HG03108 (cell line): ENCODE results near the gene HGFAC.

Source experiments
- ATAC-seq: cut with Tn5 transposase; IDR thresholded peaks from one replicate; pipeline ENCODE4 v1.9.1; 2021; ENCODE audit warnings: moderate library complexity; ENCODE audit not compliant: unreplicated experiment

Gene HGFAC

DNA sequence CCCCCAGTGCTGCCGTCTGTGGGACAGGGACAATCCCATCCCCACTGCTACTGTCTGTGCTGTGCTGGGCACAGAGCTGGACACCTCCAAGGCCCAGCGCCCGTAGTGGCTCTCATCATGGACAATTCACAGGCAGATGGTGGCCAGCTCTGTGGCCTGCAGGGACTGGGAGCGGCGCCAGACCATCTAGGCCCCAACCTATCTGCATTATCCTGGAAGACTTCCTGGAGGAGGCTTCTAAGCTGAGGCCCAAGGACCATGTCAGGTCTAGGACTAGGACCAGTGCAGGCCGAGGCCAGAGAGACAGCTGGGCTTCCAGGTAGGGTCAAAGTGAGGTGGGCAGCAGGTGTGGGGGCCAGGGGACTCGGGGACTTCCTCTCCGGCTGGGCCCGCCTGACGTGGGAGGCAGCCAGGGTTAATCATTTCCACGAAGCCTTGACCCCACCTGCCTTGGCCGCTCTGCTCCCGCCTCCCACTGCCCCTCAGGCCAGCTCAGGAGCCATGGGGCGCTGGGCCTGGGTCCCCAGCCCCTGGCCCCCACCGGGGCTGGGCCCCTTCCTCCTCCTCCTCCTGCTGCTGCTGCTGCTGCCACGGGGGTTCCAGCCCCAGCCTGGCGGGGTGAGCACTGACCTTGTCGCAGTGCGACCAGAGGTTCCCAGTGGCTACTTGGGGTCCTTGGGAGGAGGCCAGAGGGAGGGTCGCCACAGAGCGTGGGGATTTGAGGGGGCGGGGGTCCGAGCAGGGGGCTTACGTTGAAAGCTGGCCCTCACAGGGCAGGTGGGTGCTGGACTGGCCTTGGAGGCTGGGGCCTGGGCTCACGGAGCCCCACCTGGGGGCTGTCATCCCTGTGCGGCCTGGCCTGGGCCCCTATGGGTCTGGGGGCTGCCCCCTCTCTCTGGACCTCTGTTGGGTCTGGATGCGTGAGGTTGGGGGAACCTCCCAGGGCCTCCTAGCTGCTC, at the start of gene HGFAC:
Gene HGFAC (plus strand): TSS at position 468 of the 959 bp plus-strand sequence. CDS start 34 bp downstream, at position 502.
- no peak for ATAC-seq

GRCh38 chr4:3392321-3392720, 49.4 kb upstream of the HGFAC start:
- no peak for ATAC-seq

DNA sequence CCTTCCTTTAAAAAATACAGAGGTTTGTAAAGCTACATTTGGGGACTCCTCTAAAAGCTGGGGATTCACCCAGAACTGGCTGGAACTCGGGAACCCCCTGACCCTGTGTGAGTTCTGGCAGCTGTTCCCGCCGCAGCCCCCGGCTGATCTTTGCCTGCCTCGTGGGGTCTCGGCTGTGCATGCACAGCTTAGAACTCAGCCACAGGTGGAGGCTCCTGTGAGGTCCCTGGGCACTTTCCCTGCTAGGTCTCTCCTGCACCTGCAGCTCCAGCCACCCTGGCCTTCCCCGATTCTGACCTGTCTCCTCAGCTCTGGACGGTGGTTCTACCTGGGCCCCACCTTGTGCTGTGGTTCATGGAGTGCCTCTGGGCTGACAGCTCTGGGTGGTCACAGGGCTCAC, 48.6 kb upstream of the HGFAC start:
- no peak for ATAC-seq

DNA sequence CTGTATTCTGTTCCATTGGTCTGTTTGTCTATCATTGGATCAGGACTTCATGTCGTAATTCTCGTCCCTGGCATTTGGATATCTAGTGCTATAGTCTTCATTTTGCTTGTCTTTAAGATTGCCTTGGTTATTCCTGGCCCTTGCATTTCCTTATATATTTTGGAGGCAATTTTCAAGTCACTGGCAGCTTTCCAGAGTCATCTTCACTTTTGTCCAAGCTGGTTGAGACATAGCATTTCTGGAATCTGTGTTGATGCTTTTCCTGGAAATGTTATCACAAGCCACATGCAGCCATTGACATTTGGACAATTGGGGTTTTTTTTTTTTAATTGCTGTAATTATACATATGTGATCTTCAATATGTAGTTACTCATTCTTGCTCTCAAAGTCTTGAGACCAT, 45.2 kb upstream of the HGFAC start:
- no peak for ATAC-seq

- no peak for ATAC-seq
These were observed 44.6 kb upstream of the HGFAC start for GRCh38 chr4:3397128-3397527.

DNA sequence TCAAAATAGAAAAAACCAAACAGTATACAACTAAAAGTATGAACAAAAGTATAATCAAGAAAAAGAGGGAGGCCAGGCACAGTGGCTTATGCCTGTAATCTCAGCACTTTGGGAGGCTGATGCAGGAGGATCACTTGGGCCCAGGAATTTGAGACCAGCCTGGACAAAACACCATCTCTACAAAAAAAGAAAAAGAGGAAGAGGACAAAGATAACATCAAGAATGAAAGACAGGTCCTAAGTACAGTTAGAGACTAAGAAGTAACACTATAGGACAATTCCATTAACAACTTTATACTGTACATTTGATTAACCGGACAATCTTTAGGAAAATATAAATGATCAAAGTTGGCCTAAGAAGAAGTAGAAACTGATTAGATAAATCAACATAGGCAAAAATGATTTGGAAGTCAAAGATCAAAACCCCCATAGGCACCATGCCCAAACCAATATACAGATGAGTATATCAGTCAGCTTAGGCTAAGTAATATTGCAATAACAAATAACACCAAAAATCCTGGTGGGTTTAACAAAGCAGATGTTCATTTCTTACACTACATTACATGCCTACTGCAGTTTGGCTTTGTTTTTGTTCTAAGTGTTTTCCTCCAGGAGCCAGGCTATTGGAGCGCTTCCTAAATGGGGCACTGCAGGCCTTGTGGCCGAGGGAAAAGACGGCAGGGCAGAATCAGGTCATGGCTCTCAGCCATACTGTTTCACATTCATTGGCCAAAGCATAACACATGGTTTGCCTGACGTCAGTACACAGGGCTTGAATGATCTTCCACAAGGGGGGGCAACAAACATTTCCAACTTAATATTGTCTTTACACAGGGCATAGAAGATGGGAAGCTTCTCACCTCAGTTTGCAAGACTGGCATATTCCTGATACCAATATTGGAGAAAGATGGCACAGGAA, 42.2 kb upstream of the HGFAC start:
- no peak for ATAC-seq

GRCh38 chr4:3401436-3402171, 40.2 kb upstream of the HGFAC start:
- no peak for ATAC-seq

DNA sequence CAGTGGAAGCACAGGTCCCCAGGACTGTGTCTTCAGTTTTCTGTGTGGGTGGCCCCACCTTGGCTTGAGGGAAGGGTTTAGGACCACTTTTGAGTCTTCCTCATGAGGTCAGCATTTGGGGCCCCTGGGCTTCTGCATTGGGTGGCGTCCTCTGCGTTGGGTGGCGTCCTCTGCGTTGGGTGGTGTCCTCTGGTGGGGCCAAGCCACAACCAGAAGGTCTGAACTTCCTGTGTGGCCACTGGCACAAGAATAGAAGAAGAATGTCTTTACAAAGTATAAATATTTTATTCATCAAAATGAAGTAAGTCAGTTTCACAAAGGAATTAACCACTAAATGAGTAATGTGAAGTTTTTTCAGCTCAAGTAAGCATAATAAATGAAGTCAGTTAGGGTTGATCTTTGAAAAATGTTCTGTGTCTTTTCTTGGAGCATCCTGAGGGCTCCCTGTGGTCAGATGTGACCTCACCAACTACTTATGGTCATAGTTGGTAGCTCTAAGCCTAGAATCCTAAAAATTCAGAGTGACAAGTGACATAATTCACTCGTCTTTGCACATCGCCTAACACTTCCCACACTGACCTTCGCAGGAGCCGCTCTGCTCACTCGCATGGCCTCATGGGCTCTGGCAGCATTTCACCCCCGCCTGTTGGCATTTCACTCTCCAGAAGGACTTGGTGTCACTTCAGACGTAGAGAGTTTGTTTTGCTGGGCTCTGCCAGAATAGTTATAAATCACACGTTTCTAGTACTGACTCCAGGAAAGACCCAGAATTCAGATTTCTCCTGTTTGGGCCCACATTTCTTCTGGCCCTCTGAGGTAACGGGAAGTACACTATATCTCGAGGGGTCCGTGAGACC, 39.0 kb upstream of the HGFAC start:
- ATAC-seq, result no peak

DNA sequence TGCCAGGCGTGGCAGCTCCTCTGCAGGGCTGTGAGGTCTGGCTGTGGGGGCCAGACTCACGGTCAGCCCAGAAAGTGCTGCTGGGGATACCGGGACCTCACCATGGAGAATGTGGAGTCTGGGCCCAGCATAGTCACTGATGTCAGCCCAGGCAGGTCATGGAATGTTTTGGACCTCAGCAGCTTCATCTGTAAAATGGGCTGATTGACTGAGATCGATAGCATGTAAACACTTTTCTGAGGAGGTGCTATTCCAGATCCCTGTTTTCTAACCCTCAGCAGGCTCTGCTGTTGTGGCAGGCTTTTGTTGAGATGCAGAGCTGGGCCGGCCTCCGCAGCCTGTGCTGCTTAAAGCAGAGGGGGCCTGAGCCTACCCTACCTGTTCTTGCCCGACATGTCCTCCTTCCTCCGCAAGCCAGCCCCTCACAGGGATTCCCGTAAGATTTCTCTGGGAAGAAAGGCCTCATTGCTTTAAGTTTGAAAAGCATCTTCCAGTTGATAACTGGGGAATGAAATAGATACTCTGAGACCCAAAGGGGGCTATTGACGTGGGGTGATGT, 38.3 kb upstream of the HGFAC start:
- ATAC-seq, result no peak

DNA sequence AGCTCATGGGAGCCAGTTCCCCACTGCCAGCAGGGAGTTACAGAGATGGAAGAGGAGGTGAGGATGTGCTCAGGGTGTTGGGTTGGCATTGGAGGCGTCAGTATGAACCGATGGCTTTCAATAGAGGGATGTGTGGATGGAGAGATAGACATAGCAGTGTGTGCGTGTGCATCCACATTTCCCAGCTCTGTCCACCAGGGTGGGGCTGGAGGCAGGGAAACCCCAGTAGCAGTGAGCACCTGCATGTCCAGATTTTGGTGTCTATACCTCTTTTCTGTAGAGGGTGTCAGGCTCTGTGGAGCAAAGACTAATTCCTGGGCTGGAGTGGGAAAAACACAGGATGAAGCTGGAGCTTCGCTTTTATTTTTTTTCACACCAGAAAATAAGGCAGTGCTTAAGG, 37.2 kb upstream of the HGFAC start:
- no peak for ATAC-seq

GRCh38 chr4:3405176-3405575, 36.6 kb upstream of the HGFAC start:
- ATAC-seq, result no peak

GRCh38 chr4:3406021-3406420, 35.7 kb upstream of the HGFAC start:
- no peak for ATAC-seq

GRCh38 chr4:3406431-3406830, 35.3 kb upstream of the HGFAC start:
- ATAC-seq, result no peak

DNA sequence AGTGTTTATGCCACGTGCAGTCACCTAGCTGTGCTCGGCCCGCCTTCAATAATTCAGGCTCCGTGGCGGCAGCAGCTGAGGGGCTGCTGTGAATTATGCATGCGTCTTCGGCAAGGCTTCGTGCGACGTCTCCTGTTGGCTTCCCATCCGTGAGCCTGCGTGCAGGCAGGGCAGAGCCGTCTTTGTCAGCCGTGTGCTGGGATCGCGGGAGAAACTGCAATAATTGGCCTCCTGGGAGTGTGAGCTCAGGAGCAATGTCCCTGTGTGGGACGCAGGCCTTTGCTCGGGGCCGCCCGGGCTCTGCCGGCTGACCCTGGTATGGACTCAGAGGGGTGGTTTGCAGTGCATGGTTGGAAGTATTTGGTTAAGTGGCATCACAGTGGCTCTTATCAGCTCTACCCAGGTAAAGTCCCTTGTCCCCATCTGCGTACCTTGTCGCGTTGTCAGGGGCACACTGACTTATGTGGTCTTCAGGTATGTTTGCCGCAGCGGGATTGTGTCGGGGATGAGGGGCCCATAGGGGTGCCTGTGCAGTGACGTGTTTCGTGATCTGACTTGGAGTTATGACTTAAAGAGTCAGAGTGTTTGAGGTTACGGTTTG, 34.5 kb upstream of the HGFAC start:
- ATAC-seq, result no peak

GRCh38 chr4:3407930-3408792, 33.6 kb upstream of the HGFAC start:
- ATAC-seq, result no peak

DNA sequence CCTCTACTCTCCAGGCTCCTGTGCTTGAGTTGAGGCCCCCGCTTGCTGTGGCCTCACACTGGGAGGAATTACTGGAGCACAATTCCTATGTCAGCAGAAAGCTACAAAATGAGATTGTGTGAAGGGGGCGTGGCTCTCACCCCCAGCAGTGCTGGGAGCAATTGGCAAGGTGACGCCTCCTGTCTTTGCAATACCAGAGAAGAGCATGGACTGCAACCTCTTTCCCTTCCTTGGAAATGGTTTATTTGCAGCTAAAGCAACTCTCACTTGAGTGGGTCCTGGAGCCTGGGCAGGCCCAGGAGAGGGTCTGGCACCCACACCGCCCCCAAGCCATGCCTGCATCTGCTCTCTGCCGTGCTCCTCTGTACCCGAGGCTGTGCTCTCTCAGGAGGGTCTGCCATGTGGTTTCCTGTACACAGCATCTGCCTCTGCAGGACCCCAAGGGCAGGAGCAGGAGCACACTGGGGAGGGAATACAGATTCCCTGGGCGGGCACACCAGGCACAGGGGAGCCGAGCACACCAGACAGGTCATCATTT, 32.9 kb upstream of the HGFAC start:
- no peak for ATAC-seq

DNA sequence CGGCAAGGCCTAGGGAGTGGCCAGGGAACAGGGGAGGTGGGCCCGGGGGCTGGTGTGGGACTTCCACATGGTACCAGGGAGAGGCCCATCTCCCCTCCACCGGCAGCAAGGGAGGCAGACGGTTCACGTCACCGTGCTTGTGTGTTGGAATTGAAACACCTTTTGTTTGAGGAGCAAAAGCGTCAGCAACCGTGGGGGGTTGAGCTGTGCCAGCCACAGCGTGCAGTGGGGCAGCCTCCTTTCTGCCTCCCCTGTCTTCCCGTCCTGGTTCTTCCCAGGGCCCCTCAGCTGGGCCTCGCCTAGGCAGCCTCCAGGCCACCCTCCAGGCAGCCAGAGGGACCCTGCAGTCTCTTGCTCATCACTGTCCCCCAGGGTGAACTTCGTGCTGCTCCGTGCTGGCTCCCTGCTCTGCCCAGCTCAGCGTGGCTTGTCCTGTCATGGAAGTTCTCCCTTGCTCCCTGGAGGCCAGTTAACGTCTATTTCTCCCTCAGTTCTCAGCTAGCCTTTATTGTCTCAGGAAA, 32.1 kb upstream of the HGFAC start:
- ATAC-seq, result no peak
